ENCODE measurements around the gene ANKRD13B.

ANKRD13B gene

DNA sequence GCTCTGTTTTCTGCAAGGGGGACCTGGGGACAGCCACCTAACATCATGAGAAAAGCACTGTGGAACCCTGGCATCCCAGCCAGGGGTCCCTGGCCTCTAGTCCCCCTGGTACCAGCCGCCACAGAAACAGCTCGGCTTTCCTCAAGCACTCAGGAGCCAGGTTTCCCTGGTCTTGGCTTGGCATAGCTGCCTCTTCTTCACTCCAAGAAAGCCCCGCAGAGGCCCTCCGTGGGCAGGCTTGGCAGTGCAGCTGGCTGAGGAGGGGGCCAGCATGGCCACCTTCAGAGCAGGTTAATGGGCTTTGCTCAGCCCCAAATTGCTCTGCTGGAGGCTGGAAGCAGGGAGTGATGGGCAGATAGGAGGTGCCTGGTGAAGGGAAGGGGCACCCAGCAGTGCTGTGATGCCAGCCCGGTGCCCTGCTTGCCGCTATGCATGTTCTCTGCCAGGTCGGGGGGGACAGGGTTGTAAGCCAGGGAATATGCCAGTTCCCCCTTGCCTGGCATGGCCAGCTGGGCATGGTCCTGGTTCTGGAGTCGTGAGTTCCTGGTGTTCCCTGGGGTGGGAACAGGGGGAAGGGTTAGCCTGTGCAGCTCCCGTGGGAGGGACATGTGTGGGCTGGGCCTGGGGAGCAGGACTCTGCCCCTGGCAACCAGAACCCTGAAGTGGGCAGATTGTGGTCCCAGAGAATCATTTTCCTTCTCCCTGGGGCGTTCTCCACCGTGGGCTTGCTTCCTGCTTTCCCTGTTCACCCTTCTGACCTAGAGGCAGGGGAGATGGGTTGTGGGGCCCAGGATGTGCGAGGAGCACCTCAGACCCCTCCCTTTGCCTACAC lies 3.2 kb downstream of the ANKRD13B start:
- no peak for DNase-seq

DNA sequence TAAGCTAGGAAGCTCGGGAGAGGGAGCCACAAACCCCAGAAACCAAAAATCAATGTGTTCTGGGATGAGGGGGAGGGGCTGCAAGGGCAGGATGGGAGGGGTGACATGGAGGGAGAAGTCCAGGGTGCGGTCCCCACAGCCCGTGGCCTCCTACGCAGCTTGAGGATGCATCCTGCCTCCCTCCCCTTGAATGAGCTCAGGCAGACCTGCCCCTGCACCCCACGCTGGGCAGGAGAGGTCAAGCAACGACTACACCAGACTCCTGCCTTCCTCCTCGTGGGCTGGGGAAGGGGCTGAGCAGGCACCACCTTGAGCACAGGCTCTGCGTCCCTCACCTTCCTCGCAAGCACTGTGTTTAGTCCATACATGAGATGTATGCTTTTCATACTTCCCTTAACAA lies 3.9 kb downstream of the ANKRD13B start:
- no peak for DNase-seq

DNA sequence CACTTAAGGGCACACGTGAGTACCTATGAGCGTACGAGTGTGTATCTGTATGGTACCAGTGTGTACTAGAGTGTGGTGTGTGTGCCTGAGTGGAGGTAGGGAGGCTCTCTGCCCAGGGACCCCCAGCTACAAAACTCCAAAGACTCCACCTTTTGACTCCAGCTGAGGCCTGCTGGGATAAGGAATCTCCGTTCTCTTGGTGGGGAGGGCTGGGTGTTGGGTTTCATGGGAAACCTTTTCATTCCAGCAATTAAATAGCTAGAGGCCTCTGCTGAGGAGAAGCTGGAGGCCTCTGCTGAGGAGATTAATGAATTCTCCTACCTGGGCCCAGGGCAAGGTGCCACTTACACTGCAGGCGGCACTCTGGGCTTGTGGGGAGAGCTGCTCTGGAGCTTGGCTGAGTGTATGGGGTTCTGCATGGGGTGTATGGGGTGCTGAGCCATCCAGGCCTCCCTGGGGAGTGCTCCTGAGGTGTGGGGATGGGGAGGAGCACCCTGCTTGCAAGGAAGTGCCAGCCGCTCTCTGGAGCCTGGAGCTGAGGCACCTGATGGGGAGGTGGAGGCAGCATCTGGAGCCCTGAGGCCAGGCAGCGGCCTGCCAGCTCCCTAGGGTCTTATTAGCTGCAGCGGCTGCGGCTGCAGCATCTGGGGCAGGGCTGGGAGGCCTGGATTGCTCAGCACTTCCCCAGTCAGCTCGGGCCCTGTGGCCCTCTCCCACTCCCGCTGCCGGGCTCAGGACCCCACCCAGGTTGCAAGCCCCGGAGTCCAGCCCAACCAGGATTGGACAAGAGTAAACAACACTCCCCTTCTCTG lies 4.6 kb downstream of the ANKRD13B start:
- no peak for DNase-seq

DNA sequence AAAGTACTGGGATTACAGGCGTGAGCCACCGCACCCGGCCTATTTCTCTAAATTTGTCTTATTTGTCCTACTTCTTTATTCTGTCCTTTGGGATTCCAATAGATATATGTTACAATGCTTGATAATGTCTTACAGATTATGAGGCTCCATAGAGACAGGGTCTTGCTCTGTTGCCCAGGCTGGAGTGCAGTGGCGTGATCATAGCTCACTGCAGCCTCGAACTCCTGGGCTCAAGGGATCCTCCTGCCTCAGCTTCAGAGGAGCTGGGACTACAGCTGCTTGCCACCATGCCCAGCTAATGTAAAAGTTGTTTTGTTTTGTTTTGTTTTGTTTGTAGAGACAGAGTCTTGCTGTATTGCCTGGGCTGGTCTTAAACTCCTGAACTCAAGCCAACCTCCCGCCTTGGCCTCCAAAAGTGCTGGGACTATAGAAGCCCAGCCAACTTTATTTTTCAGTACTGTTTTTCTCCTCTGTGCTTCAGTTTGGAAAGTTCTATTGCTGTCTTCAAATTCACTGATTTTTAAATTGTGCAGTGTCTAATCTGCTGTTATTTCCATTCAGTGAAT lies 10.3 kb downstream of the ANKRD13B start:
- no peak for DNase-seq

DNA sequence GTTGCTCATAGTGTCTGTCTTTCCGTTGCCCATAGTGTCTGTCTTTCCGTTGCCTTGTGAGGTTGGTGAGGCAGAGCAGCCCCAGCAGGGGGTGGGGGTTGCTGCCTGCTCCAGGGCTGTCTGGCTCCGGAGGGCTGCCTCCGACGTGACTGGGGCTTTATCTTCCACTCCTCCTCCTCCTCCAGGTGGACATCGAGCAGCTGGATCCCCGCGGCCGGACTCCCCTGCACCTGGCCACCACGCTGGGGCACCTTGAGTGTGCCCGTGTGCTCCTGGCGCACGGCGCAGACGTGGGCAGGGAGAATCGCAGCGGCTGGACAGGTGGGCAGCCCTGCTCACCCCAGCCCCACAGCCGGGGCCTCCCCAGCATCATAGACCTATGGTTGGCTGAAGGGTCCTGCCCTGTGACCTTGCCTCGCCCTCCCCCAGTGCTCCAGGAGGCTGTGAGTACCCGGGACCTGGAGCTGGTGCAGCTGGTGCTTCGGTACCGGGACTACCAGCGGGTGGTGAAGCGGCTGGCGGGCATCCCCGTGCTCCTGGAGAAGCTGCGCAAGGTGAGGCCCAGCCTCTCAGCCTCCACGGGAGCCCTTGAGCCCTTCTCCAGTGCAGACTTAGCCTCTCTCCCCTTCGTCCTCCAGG lies 14.7 kb downstream of the ANKRD13B start:
- DNase-seq = no peak

DNA sequence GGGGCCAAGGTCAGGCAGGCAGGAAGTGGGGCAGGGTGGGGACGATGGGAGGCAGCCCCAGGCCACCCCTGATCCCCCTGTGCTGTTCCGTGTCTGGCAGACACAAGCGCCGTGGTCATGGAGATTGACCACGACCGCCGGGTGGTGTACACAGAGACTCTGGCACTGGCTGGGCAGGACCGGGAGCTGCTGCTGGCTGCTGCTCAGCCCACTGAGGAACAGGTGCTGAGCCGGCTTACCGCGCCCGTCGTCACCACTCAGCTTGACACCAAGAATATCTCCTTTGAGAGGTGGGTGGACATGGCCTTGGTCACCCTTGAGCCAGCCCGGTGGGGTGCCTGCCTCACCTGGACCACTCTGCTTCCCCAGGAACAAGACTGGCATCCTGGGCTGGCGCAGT lies 16.1 kb downstream of the ANKRD13B start:
- DNase-seq = no peak

DNA sequence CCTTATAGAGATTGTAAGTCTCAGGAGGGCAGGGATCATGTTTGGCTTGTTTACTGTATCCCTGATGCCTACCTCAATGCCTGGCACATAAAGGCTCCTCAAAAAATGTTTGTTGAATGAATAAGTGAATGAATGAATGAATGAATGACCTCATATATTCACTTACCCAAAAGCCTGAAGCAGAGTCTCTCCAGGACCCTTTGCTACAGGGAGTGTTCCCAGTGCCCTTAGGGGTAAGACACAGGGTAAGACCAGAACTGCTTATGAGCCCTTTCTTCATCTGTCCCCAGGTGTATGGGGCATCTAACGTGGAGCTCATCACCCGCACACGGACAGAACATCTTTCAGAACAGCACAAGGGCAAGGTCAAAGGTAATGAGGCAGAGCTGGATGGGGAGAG lies 17.5 kb downstream of the ANKRD13B start:
- no peak for DNase-seq

DNA sequence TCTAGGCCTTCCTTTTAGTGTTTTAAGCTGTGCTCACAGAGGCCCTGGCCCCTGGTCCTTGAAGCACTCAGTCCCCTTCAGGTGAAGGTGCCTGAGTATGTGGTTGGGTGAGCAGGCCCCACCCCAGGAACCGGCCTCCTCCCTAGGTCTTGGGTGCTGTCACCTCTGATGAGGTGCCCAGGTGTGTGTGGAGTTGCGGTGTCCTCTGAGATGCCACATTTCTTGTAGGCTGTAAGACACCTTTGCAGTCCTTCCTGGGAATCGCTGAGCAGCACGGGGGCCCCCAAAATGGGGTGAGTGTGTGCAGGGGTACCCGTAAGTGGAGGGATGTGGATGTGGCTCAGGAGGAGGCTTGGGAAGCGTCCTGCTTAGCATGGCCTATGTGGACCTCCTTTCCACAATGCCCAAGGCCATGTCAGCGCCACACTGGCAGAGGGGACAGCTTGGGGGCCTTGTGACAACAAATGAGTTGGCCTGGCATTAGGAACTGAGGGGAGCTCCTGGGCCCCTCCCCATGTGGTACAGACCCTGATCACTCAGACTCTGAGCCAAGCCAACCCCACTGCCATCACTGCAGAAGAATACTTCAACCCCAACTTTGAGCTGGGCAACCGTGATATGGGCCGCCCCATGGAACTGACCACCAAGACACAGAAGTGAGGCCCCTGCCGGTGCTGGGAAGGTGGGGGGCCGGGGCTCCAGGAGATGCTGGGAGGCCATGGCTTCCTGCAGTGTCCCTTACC lies 18.6 kb downstream of the ANKRD13B start:
- no peak for DNase-seq

DNA sequence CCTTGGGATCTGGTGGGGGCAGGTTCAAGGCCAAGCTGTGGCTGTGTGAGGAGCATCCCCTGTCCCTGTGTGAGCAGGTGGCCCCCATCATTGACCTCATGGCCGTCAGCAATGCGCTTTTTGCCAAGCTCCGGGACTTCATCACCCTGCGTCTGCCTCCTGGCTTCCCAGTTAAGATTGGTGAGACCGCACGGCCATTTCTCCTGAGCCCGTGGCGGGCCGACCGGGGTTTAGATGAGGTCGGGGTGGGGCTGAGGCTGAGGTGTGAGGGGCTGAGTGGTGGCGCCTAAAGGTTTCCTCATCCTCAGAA lies 19.1 kb downstream of the ANKRD13B start:
- DNase-seq = no peak

DNA sequence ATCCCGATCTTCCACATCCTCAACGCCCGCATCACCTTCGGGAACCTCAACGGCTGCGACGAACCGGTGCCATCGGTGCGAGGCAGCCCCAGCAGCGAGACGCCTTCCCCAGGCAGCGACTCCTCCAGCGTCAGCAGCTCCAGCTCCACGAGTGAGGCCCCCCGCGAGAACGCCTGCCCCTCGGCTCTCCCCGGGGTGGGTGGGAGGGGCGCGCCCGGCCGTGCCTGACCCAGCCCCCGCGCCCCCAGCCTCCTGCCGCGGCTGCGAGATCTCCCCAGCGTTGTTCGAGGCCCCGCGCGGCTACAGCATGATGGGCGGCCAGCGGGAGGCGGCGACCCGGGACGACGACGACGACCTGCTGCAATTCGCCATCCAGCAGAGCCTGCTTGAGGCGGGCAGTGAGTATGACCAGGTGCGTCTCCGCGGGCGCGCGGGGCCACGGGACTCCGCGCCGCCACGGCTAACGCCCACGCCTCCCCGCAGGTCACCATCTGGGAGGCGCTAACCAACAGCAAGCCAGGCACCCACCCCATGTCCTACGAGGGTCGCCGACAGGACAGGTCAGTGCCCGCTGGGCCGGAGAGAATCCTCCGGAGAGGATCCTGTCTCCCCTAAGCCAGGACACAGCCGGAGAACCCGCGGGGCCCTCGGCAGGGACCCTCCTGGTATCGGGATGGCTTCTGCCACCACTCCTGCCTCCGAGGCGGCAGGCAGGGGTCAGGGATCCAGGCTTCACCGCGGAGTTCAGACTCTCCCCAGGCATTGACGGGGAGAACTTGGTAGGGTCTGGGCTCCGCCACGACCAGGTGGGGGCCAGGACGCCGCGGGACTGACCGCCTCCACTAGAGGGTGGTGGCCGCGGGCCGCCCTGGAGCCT lies 19.7 kb downstream of the ANKRD13B start:
- DNase-seq = no peak

DNA sequence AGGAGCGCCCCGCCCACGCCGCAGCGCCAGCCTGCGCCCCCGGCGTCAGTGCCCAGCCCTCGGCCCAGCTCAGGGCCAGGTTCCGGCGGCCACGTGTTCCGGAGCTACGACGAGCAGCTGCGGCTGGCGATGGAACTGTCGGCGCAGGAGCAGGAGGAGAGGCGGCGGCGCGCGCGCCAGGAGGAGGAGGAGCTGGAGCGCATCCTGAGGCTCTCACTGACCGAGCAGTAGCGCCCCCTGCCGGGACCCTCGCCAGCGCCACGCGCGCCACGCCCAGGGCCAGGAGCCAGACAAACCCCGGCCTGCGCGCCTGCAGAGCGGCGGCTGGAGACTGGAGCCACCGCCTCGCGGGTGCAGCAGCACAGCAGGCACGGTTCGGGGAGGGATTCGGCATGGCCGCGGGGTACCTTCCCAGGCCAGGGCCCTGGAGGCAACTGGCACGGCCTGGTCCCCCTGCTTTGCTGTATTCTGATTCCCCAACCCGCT lies 20.5 kb downstream of the ANKRD13B start:
- peak; percentile 100 for DNase-seq

DNA sequence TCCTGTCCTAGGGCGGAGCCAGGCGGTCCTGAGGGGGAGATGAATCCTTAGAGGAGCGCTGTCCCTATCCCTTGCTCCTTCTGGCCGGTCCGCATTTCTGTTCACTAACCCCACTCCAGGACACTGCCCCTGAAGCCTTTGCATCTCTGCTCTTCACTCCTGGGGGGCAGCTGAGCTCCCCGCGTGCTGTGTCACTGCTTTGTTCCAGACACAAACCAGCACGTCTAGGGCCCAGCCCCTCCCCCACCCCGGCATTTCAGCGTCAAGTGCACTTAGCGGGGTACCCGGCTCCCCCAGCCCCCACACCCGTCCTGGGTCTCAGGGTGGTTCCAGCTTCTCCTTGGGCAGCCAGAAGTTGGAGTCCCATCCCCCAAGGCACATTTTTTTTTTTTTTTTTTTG lies 20.9 kb downstream of the ANKRD13B start:
- no peak for DNase-seq

DNA sequence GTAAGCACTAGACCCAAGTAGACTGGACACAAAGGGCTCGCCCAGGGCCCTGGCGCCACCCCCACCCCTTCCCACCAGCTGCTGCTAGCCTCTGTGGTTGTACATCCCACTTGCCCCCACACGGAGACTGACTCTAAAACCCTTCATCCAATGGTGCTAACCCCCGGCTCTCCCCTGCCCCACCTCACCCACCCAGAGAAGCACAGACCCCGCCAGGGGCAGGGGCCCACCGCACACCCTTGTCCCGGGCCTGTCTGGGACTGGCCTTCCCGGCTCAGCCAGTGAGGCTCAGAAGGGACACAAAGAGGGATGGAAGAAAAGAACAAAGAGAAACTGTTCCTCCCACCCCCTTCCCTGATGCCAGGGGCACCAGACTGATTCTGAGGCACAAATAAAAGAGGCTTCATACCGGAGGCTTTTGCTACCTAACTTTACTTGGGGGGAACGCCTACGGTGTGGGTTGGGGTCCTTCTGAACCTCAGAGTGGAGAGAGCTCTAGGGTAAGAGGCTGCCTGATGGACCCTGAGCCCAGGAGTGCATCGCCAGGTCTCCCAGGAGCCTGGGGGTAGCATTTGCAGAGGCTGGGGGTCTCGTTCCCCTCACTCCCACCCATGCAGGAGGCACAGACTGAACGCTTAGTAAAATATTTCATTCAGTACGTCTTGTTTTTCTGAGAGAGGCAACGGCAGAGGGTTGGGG lies 21.6 kb downstream of the ANKRD13B start:
- no peak for DNase-seq

DNA sequence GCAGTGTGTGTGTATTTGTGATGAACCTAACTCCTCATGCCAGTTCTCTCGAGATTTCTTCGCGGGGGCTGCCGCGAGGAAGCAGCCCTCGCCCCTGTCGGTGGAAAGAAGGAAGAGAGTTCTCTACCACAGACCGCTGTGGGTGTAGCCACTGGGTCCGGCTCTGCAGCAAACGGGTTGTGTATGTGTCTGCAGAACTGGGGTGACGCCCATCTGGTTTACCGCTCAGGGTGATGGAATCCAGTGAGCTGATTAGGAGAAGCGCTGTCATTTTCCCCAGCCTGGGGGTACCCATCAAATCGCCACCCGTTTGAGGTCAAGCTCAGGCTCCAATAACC lies 22.1 kb downstream of the ANKRD13B start:
- DNase-seq = peak; percentile 77

DNA sequence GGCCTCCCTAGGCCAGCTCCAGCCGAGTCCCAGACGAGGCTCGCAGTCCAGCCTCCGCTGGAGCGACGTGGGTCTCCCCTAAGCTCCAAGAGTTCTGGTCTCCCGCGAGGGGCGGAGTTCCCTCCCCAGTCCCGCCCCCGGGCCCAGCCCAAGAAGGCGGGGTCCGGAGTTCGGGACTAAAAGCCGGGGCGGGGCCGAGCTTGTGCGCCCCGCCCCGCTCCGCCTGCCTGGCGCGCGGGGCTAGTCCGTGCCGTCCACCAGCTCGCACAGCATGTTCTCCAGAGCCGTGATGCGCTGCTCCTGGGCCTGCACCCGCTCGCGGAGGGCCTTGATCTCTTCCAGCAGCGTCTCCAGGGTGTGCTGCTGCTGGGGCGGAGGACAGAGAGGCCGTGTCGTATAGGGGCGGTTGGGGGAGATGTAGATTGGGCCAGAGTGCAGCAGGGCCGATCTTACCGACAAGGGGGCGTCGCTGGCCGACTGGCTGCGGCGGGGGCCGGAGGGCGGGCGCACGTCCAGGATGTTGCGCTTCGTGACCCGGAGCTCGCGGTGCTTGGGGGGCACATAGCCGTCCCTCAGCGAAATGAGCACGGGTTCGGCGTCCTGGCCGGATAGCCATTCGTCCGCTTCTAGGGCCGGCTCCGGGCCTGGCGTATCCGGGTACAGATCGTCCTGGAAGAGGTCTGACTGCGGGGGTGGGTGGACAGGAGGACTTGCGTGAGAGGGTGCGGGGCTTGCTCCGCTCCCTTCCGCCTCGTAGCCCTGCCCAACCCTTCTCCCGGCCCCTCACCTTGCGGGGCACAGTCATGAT lies 22.8 kb downstream of the ANKRD13B start:
- peak; percentile 91 for DNase-seq

DNA sequence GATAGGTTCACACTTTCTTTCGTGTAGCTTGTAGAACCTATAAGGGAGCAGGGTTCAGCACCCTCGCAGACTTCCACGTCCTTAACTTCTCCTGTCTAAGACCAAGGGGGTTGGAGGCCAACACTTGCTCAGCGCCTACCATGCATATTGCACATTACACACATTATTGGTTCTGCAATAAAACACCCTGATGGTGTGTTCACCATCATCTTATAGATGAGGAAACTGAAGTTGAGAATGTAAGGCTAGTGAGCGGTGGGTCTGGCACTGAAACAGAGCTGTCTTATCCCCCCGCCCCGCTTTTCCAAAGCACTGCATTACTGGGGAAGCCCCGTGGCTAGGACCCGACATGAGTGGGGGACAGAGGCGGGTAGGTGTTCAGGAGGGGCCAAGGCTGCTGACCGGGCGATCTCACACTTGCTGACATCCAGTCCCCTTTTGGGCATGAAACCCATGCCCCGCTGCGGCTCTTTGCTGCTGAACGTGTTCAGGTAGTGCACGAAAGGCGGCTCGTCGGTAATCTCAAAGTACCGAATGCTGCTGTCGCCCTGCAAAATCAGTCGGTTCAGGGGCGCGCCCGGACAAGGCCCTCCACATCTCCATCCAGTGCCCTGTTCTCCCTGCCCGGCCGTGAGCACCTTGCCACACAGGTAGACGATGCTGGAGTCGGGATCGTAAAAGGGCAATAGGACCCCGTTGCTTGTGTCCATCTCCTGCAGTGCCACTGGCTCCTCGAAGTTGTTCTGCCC lies 23.5 kb downstream of the ANKRD13B start:
- DNase-seq = peak; percentile 68

DNA sequence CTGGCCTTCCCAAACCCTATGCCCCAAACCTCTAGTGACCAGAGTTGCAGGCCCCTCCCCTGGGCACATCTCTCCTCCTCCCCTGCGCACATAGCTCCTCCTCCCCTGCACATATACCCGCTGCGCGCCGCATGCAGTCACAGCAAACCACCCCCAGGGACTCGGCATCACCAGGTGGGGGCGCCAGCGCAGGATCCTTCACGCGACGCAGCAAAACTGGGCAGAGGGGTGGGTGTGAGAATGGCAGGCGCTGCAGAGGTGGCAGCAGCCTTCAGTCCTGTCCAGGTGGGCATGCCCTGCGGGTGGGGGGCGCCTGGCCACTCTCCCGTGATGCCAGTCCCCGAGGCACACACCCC lies 24.2 kb downstream of the ANKRD13B start:
- peak; percentile 95 for DNase-seq

DNA sequence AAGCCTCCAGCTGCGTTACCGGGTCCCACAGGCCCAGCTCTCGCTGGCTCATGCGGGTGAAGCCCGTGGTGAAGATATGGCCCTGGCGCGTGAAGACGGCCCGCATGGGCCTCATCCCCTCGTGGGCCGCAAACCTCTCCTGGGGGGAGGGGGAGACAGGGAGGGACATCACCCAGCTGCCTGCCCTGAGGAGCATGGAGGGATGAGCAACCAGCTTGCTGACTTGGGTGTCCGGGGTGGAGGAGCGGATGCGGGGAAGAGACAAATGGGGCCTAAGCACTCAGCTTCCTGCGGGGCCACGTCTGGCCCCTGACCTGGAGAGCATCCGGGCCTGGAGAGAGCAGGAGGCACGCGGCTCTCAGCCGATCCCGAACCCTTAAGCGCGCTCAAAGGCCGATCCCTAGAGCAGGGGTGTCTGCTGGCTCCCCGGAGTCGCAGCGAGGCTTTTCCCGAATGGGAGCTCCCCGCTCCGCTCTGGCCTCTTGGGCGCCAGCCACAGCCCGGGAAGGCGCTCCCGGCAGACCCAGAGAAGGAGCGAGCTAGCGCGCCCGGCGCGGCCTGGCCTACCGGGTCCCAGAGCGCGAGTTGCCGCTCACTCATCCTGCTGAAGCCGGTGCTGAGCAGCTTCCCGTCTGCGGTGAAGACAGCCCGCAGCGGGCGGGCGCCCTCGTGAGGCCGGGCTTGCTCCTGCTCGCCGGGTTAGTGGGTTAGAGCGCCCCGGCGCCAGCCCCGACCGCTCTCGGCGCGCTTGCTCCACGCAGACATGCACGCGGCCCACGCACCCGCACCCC lies 24.7 kb downstream of the ANKRD13B start:
- peak; percentile 91 for DNase-seq
